Measurements from ENCODE around the gene DLEC1.

The DLEC1 gene

GRCh38 chr3:38111696-38112377 lies 72.8 kb downstream of the DLEC1 start:
- DNase-seq (ENCODE audit: low read depth) = no peak
- H3K4me3 ChIP-seq (ENCODE audit: control insufficient read depth, low read depth, low read length) = no peak overlapping the region
- TF ChIP-seq CTCF (IDR thresholded peaks at IDR 0.05; ENCODE audit: control insufficient read depth, insufficient read depth, low read depth, low read length, missing control alignments) = no peak

- TF ChIP-seq CTCF (IDR thresholded peaks at IDR 0.05; ENCODE audit: control insufficient read depth, insufficient read depth, low read depth, low read length, missing control alignments) = no peak
- no peak overlapping the region for H3K4me3 ChIP-seq (ENCODE audit: control insufficient read depth, low read depth, low read length)
- no peak for DNase-seq (ENCODE audit: low read depth)
Observed at GRCh38 chr3:38112378-38112761, 73.4 kb downstream of the DLEC1 start.

- no peak overlapping the region for H3K4me3 ChIP-seq (ENCODE audit: control insufficient read depth, low read depth, low read length)
- DNase-seq (ENCODE audit: low read depth) = no peak
- no peak for TF ChIP-seq CTCF (IDR thresholded peaks at IDR 0.05; ENCODE audit: control insufficient read depth, insufficient read depth, low read depth, low read length, missing control alignments)
Observed at GRCh38 chr3:38114052-38114874, 75.3 kb downstream of the DLEC1 start.

GRCh38 chr3:38114875-38115644 lies 76.1 kb downstream of the DLEC1 start:
- no peak for TF ChIP-seq CTCF (IDR thresholded peaks at IDR 0.05; ENCODE audit: control insufficient read depth, insufficient read depth, low read depth, low read length, missing control alignments)
- H3K4me3 ChIP-seq (ENCODE audit: control insufficient read depth, low read depth, low read length) = no peak overlapping the region
- DNase-seq (ENCODE audit: low read depth) = no peak

GRCh38 chr3:38115645-38116427 lies 76.8 kb downstream of the DLEC1 start:
- no peak for TF ChIP-seq CTCF (IDR thresholded peaks at IDR 0.05; ENCODE audit: control insufficient read depth, insufficient read depth, low read depth, low read length, missing control alignments)
- no peak for DNase-seq (ENCODE audit: low read depth)

More at GRCh38 chr3:38115645-38116427, 76.8 kb downstream of the DLEC1 start:
- H3K4me3 ChIP-seq (ENCODE audit: control insufficient read depth, low read depth, low read length) = no peak overlapping the region

All from AG09309 (cell line).